Activated CD4-positive, alpha-beta T cell treated with anti-CD3 and anti-CD28 coated beads, Interleukin-2, amount 10 ng/mL, durations not matched to agents 24 days and 14 days (primary cell): ENCODE data around the gene NBPF20. TPM values are rescaled to one million over a fixed set of nuclear protein-coding genes. Genes with fewer than 3 reads are reported as not detected.
"Not testable (repeated sequence)": the region's sequence is repeated elsewhere in the genome, so short reads cannot be mapped to it uniquely, and the experiment has no call there.

ENCODE experiments used
- DNase-seq: peaks from one replicate; pipeline ENCODE4 v3.0.0; 2022
- H3K27ac Mint-ChIP-seq: one replicate; pipeline ENCODE4 v1.8.0; 2022; ENCODE audit warnings: mild to moderate bottlenecking, mixed read lengths
- H3K27me3 Mint-ChIP-seq: one replicate; pipeline ENCODE4 v1.8.0; 2022; ENCODE audit warnings: mixed read lengths
- H3K36me3 Mint-ChIP-seq: one replicate; pipeline ENCODE4 v1.8.0; 2022; ENCODE audit warnings: low read depth, mild to moderate bottlenecking, mixed read lengths
- H3K4me1 Mint-ChIP-seq: one replicate; pipeline ENCODE4 v1.8.0; 2021; ENCODE audit warnings: mixed read lengths
- H3K4me3 Mint-ChIP-seq: one replicate; pipeline ENCODE4 v1.8.0; 2022; ENCODE audit warnings: mild to moderate bottlenecking, moderate library complexity, mixed read lengths
- H3K9me3 Mint-ChIP-seq: one replicate; pipeline ENCODE4 v1.8.0; 2021; ENCODE audit warnings: mixed read lengths
- intact Hi-C: fragments of 100-400 bp; cut with micrococcal nuclease; formaldehyde crosslinking; loops from one replicate; pipeline ENCODE4 v1.15.1; 2023
- total RNA-seq: library from RNA; stranded (reverse); gene quantifications from 2 replicates; pipeline ENCODE4 v1.2.3, GENCODE V29; 2022

Gene NBPF20, protein sequence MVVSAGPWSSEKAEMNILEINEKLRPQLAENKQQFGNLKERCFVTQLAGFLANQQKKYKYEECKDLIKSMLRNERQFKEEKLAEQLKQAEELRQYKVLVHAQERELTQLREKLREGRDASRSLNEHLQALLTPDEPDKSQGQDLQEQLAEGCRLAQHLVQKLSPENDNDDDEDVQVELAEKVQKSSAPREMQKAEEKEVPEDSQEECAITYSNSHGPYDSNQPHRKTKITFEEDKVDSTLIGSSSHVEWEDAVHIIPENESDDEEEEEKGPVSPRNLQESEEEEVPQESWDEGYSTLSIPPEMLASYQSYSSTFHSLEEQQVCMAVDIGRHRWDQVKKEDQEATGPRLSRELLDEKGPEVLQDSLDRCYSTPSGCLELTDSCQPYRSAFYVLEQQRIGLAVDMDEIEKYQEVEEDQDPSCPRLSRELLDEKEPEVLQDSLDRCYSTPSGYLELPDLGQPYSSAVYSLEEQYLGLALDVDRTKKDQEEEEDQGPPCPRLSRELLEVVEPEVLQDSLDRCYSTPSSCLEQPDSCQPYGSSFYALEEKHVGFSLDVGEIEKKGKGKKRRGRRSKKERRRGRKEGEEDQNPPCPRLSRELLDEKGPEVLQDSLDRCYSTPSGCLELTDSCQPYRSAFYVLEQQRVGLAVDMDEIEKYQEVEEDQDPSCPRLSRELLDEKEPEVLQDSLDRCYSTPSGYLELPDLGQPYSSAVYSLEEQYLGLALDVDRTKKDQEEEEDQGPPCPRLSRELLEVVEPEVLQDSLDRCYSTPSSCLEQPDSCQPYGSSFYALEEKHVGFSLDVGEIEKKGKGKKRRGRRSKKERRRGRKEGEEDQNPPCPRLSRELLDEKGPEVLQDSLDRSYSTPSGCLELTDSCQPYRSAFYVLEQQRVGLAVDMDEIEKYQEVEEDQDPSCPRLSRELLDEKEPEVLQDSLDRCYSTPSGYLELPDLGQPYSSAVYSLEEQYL (N-terminal part only)
- total RNA-seq: 0.63 and 1.1 TPM in 2 replicates

DNA sequence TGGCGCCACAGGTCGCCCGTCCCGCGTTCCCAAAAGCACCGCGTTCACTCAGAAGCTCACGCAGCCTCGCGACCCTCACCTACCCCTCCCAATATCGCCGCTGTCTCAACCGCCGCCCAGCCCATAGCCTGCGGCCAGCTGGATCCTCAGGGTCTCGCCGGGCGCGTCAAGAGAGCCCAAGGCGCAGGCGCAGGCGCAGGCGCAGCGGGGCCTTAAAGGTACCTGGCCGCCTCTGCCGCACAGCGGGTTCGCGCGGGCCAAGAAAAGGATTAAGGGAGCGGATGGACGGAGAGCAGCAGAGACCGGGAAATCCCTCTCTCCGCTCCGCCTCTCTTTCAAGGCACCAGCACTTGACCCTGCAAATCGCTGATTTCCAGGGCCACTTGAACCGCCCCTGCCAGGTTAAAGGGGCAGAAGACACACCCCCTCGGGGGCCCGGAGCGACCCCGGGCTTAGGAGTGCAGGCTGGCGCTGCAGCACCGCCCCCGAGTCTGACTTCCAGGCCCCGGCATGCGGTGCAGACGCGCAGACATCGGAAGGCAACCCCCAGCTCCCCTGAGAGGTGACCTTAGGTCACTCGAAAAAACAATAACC is at the start of gene NBPF20:
TSS of gene NBPF20 (minus strand) at position 168 of the 594 bp plus-strand sequence. CDS start 20,331 bp downstream, outside the sequence.
- peaks cover 14% of the 10 kb centered on the region for H3K36me3 Mint-ChIP-seq
- H3K9me3 Mint-ChIP-seq: peaks cover 16% of the 10 kb centered on the region
- H3K27ac Mint-ChIP-seq: peak within 1 kb of the TSS; percentile 80
- H3K27me3 Mint-ChIP-seq: peaks cover 43% of the 10 kb centered on the region
- peaks cover 9% of the 10 kb centered on the region for H3K4me1 Mint-ChIP-seq
- peak; percentile 94 for DNase-seq
- H3K4me3 Mint-ChIP-seq: peak within 1 kb of the TSS; percentile 93
- intact Hi-C loops: no loop called here

DNA sequence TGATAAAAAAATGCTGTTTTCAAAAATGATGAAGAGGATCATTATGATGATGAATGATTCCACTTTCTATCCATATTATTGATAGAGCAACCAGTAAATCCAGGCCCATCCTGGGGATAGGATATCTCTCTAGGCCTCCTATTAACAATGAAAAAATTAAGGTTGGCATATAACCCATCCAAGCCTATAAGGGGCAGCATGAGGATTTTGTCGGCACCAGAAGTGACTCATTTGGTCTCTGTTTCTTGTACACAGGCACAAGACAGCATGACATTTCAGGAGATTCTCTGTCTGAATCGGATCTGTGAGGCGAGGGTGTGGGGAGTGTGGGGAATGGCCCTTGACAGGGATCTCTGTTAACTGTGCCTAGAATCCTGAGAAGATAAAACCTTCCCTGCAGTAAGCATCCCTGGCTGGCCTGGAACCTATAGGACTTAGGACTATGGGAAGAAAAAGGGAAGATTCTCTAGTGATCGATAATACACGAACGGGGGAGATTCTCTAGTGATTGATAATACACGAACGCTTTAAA is 49.5 kb upstream of the NBPF20 start:
- H3K9me3 Mint-ChIP-seq, DNase-seq, H3K36me3 Mint-ChIP-seq, intact Hi-C loops, H3K27ac Mint-ChIP-seq, H3K4me1 Mint-ChIP-seq: not testable (repeated sequence)
- Mint-ChIP-seq H3K4me3 (peak overlapping the region; percentile 80), H3K27me3 (peaks cover 16% of the 10 kb centered on the region)

DNA sequence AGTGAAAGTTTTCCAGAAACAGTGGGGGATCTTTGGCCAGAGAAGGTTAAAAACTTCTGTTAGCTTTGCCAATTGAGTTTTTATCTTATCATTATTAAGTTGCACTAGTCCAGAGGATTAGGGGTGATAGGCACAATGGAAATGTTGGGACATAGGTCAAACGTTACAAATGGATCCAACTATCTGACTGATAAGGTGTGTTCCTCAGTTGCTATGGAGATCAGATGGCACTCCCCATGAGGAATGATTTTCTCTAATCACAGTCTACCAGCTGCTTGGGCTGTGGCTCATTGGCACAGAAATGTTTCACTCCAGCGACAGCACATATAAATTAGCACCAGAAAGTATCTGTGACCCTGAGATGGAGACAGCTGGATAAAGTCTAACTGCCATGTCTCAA is 47.3 kb upstream of the NBPF20 start:
- DNase-seq, H3K27ac Mint-ChIP-seq, H3K9me3 Mint-ChIP-seq, H3K4me3 Mint-ChIP-seq, H3K36me3 Mint-ChIP-seq, intact Hi-C loops, H3K4me1 Mint-ChIP-seq: not testable (repeated sequence)
- peaks cover 18% of the 10 kb centered on the region for H3K27me3 Mint-ChIP-seq

DNA sequence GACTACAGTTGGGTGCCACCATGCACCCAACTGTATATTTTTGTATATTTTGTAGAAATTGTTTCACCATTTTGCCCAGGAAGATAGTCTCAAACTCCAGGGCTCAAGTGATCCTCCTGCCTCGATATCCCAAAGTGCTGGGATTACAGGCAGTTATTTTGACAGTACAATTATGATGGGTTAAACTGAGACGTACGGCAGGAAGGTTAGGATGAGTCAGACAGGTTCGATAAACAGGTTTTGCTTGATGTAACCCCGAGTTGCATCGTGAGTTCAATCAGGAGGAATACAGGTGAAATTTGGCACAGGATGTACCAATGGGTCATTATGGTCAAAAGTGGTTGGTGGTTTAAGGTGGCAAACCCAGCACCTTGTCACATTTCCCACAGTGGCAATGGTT is 46.0 kb upstream of the NBPF20 start:
- H3K27ac Mint-ChIP-seq, DNase-seq, H3K36me3 Mint-ChIP-seq, intact Hi-C loops, H3K4me3 Mint-ChIP-seq, H3K4me1 Mint-ChIP-seq, H3K9me3 Mint-ChIP-seq: not testable (repeated sequence)
- peaks cover 18% of the 10 kb centered on the region for H3K27me3 Mint-ChIP-seq

DNA sequence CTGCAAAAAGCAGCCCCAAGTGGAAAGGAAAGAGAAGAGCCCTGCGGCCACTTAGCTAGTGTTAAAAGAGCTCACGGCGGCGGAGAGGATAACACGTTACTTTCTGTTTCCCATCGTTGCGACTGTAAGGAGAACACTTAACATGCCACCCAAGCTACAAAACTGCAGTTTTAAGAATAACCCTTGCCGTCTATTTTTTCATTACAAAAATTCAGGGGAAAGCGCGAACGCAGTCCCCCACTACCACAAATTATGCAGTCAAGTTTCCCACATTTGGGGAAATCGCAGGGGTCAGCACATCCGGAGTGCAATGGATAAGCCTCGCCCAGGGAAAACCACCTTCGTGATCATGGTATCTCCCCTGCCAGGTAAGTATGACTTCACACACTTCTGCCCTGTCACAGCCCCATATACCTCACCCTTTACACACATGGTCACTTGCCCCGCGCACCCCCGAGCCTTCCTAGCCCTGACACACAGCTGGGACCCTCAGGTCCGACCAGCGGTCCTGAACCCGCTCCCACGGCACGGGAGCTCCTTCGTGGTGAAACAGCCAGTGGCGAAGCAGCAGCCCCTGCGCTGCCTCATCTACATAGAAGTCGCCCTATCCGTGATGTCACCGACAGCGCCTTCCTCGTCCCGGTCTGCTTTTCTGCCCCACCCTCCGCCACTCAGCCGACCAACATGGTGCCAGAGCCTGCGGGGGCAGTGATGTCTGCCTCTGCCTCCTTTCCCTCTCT is 40.2 kb upstream of the NBPF20 start:
- H3K9me3 Mint-ChIP-seq, H3K4me1 Mint-ChIP-seq, H3K36me3 Mint-ChIP-seq, intact Hi-C loops: not testable (repeated sequence)
- Mint-ChIP-seq H3K27ac (peak overlapping the region; percentile 94), H3K27me3 (peaks cover 16% of the 10 kb centered on the region), H3K4me3 (peak overlapping the region; percentile 86)
- DNase-seq: peak; percentile 91

DNA sequence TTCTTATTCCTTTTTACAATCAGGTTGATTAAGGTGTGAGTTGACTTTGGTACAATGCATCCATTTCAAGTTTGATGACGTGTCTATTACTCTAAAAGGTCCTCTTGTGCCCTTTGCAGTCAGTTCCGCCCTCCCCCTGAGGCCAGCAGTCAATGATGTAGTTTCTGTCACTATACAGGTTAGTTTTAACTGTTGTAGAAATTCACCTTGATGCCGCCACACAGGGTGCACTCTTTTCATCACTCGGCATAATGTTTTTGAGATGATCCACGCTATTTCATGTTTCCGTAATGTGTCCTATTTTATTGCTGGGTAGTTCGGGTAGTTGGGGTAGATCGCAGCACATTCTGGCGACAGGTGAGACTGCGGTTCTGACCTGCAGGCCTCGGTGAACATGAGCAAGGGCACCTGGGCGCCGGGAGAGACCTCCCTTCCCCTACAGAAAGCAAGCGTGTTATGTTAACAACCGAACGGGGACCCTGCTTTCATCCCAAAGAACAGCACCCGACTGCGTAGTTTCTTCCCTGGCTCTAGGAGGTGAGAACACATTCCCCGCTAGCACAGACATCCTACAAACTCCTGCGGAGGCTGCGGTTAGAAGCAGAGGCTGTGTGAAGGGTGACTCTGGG is 39.4 kb upstream of the NBPF20 start:
- Mint-ChIP-seq H3K27ac (peak overlapping the region; percentile 94), H3K27me3 (peaks cover 19% of the 10 kb centered on the region), H3K4me3 (peak overlapping the region; percentile 86)
- H3K36me3 Mint-ChIP-seq, DNase-seq, H3K9me3 Mint-ChIP-seq, intact Hi-C loops, H3K4me1 Mint-ChIP-seq: not testable (repeated sequence)

DNA sequence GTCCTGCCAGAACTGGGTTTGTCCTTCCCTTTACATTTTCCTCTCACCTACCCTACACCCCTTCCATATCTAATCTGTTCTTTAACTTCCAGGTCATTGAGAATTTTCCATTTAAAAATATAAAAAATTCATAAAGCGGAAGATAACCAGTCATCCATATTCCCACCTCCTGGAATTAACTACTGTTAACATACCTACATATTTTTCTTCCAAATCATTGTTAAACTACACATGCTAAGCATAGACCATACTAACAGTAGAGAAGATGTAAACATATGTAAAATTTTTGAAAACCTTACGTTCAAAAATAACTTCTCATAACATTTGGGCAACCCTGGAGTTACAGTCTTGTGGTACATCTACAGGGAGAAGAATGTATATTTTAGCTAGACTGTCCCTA is 38.6 kb upstream of the NBPF20 start:
- H3K27ac Mint-ChIP-seq, H3K36me3 Mint-ChIP-seq, DNase-seq, H3K9me3 Mint-ChIP-seq, H3K4me1 Mint-ChIP-seq, intact Hi-C loops, H3K4me3 Mint-ChIP-seq: not testable (repeated sequence)
- H3K27me3 Mint-ChIP-seq: peaks cover 20% of the 10 kb centered on the region

DNA sequence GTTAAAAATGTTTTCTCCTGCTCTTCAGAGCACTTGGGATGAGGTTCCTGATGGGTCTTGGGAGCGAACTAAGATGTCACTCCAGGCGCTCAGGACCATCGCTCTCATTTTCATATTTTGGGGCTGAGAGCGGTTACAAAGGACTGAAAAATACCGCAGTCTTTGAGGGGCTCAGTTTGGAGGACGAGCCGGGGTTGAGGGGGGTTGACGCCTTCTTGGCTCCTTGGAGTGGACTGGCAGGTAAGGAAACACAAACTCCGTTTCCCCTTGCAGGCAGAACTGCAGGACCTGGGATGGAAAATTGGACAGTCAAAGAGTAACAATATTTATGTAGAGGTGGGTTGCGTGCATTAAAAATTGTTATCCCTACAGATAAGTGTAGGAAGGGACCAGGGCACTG is 35.3 kb upstream of the NBPF20 start:
- intact Hi-C loops, DNase-seq, H3K36me3 Mint-ChIP-seq, H3K9me3 Mint-ChIP-seq, H3K4me3 Mint-ChIP-seq, H3K4me1 Mint-ChIP-seq, H3K27ac Mint-ChIP-seq: not testable (repeated sequence)
- H3K27me3 Mint-ChIP-seq: peaks cover 24% of the 10 kb centered on the region

DNA sequence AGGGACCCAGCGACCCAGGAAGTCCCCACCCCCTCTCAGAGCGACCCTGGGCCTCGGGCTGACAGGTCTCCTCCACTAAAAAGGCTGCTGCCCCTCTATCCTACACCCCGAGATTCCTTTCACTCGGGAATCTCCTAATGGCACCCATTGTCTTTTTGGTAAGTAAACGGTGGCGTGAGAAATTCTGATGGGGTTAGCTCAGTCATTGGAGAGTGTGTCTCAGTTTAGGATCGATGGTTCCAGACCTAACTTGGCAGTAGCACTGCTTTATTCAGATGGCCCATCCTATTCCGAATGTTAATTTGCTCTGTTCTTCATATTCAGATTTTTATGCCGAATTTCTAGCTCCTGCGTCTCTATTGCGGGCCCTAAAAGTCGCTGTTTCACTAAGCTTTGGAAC is 34.6 kb upstream of the NBPF20 start:
- H3K4me1 Mint-ChIP-seq, DNase-seq, H3K27ac Mint-ChIP-seq, intact Hi-C loops, H3K4me3 Mint-ChIP-seq, H3K36me3 Mint-ChIP-seq, H3K9me3 Mint-ChIP-seq: not testable (repeated sequence)
- peaks cover 24% of the 10 kb centered on the region for H3K27me3 Mint-ChIP-seq

DNA sequence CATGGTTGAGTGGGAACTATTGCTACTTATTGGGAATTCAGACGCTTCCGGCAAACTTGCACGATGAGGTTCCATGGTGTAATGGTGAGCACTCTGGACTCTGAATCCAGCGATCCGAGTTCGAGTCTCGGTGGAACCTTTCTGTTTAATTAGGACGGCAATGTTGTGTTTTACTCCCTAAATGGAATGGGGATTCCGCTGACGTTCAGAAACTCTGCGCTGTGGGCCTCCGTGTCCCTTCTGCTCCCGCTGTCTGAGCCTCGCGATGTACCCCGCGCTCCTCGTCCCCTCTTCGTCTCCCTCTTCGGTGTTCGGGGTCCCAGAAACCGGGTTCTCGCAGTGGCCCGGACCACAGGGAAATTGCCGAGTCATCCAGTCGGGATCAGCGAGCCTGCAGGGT is 34.2 kb upstream of the NBPF20 start:
- H3K9me3 Mint-ChIP-seq, H3K4me1 Mint-ChIP-seq, intact Hi-C loops, H3K27ac Mint-ChIP-seq, DNase-seq, H3K36me3 Mint-ChIP-seq, H3K4me3 Mint-ChIP-seq: not testable (repeated sequence)
- peaks cover 27% of the 10 kb centered on the region for H3K27me3 Mint-ChIP-seq

DNA sequence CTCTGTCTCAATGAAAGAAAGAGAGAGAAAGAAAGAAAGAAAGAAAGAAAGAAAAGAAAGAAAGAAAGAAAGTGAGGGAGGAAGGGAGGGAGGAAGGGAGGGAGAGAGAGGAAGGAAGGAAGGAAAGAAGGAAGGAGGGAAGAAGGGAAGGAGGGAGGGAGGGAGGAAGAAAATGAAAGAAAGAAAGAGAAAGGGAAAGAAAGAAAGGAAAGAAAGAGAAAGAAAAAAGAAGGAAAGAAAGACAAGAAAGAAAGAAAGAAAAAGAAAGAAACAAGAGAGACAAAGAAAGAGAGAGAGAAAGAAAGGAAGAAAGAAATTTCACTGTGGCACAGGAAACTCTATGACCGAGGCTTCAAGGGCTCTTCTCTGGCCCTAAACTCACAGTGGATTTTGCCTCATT is 33.7 kb upstream of the NBPF20 start:
- H3K9me3 Mint-ChIP-seq, H3K36me3 Mint-ChIP-seq, H3K27ac Mint-ChIP-seq, H3K4me1 Mint-ChIP-seq, DNase-seq, intact Hi-C loops: not testable (repeated sequence)
- Mint-ChIP-seq H3K4me3 (peak overlapping the region; percentile 37), H3K27me3 (peaks cover 29% of the 10 kb centered on the region)

DNA sequence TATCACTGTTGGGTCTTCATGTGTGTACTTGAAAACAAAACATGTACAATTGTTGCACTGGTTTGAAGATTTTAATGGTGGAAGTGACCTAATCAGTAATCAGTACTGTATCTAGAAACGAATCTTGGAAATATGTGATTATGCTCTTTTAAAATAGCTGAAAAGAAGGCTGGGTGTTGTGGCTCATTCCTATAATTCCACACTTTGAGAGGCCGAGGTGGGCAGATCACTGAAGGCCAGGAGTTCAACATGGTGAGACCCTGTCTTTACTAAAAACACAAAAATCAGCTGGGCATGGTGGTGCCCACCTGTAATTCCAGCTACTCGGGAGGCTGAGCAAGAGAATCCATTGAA is 29.4 kb upstream of the NBPF20 start:
- H3K36me3 Mint-ChIP-seq, H3K4me1 Mint-ChIP-seq, H3K27ac Mint-ChIP-seq, H3K4me3 Mint-ChIP-seq, H3K9me3 Mint-ChIP-seq, DNase-seq, intact Hi-C loops: not testable (repeated sequence)
- peaks cover 22% of the 10 kb centered on the region for H3K27me3 Mint-ChIP-seq
